Measurements from ENCODE around the gene CORO2B. TPM values are rescaled to one million over a fixed set of nuclear protein-coding genes. Genes with fewer than 3 reads are reported as not detected.

Gene CORO2B
- total RNA-seq, 2 donors from 2014 or later = 4.3 to 8.5 TPM

DNA sequence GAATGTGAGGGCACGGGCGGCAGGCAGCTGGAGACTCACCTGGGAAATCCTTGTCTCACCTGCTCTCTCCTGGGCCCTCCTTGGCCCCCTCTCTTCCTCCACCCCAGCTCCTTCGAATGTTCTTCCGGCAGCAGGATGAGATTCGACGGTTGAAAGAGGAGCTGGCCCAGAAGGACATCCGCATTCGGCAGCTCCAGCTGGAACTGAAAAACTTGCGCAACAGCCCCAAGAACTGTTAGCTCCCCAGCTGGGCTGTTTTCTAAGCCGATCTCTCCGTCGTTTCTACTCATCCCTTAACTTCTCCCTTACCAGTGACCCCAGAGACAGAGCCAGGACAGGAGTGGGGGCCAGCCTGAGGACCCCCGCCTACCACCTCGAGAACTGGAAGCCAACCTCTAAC is 146.9 kb downstream of the CORO2B start:
- Histone ChIP-seq H3K4me3 (no peak overlapping the region), H3K36me3 (no peaks in the 10 kb centered on the region), H3K27ac (no peak overlapping the region), H3K4me1 (ENCODE audit: control insufficient read depth in 1 of 2, low read depth in 2 of 2) (peaks cover 4 to 6% of the 10 kb centered on the region in 2 donors), H3K27me3 (replicated peaks; ENCODE audit: insufficient read depth) (no peaks in the 10 kb centered on the region), H3K9me3 (no peaks in the 10 kb centered on the region)
- DNase-seq (ENCODE audit: low spot score) = no peak
- TF ChIP-seq, protein P1, sequence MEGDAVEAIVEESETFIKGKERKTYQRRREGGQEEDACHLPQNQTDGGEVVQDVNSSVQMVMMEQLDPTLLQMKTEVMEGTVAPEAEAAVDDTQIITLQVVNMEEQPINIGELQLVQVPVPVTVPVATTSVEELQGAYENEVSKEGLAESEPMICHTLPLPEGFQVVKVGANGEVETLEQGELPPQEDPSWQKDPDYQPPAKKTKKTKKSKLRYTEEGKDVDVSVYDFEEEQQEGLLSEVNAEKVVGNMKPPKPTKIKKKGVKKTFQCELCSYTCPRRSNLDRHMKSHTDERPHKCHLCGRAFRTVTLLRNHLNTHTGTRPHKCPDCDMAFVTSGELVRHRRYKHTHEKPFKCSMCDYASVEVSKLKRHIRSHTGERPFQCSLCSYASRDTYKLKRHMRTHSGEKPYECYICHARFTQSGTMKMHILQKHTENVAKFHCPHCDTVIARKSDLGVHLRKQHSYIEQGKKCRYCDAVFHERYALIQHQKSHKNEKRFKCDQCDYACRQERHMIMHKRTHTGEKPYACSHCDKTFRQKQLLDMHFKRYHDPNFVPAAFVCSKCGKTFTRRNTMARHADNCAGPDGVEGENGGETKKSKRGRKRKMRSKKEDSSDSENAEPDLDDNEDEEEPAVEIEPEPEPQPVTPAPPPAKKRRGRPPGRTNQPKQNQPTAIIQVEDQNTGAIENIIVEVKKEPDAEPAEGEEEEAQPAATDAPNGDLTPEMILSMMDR (IDR thresholded peaks at IDR 0.05) = no peak
- no peak for ATAC-seq (ENCODE audit: insufficient number of reproducible peaks, low FRiP score, low read depth)

- H3K9me3 ChIP-seq = no peaks in the 10 kb centered on the region
- H3K27me3 ChIP-seq (replicated peaks; ENCODE audit: insufficient read depth) = no peaks in the 10 kb centered on the region
- ATAC-seq (ENCODE audit: insufficient number of reproducible peaks, low FRiP score, low read depth) = no peak
- no peak overlapping the region for H3K27ac ChIP-seq
- TF ChIP-seq, protein P1 (IDR thresholded peaks at IDR 0.05) = no peak
- H3K4me1 ChIP-seq (ENCODE audit: control insufficient read depth in 1 of 2, low read depth in 2 of 2) = peaks cover 4 to 6% of the 10 kb centered on the region in 2 donors
- DNase-seq (ENCODE audit: low spot score) = no peak
- H3K36me3 ChIP-seq = no peaks in the 10 kb centered on the region
- H3K4me3 ChIP-seq = no peak overlapping the region
These were observed 147.5 kb downstream of the CORO2B start for GRCh38 chr15:68726246-68726645.

GRCh38 chr15:68729789-68730411 is 151.1 kb downstream of the CORO2B start:
- no peak overlapping the region for H3K27ac ChIP-seq
- DNase-seq (ENCODE audit: low spot score) = no peak
- TF ChIP-seq, protein P1 (IDR thresholded peaks at IDR 0.05) = no peak

GRCh38 chr15:68730471-68730919 is 151.7 kb downstream of the CORO2B start:
- Histone ChIP-seq H3K4me1 (ENCODE audit: control insufficient read depth in 1 of 2, low read depth in 2 of 2) (peaks cover 4 to 6% of the 10 kb centered on the region in 2 donors), H3K9me3 (no peaks in the 10 kb centered on the region), H3K27ac (no peak overlapping the region), H3K36me3 (no peaks in the 10 kb centered on the region), H3K27me3 (replicated peaks; ENCODE audit: insufficient read depth) (no peaks in the 10 kb centered on the region), H3K4me3 (no peak overlapping the region)
- DNase-seq (ENCODE audit: low spot score) (no peak), ATAC-seq (ENCODE audit: insufficient number of reproducible peaks, low FRiP score, low read depth) (no peak)
- TF ChIP-seq, protein P1 (IDR thresholded peaks at IDR 0.05) = peak; percentile 64

More at GRCh38 chr15:68729789-68730411, 151.1 kb downstream of the CORO2B start:
- no peaks in the 10 kb centered on the region for H3K36me3 ChIP-seq
- no peak for ATAC-seq (ENCODE audit: insufficient number of reproducible peaks, low FRiP score, low read depth)
- no peaks in the 10 kb centered on the region for H3K27me3 ChIP-seq (replicated peaks; ENCODE audit: insufficient read depth)
- H3K9me3 ChIP-seq = no peaks in the 10 kb centered on the region
- H3K4me3 ChIP-seq = no peak overlapping the region
- H3K4me1 ChIP-seq (ENCODE audit: control insufficient read depth in 1 of 2, low read depth in 2 of 2) = peaks cover 4 to 6% of the 10 kb centered on the region in 2 donors

- no peak overlapping the region for H3K4me3 ChIP-seq
- TF ChIP-seq, protein P1 (IDR thresholded peaks at IDR 0.05) = no peak
- H3K4me1 ChIP-seq (ENCODE audit: control insufficient read depth in 1 of 2, low read depth in 2 of 2) = peaks cover 4 to 6% of the 10 kb centered on the region in 2 donors
- no peaks in the 10 kb centered on the region for H3K27me3 ChIP-seq (replicated peaks; ENCODE audit: insufficient read depth)
- H3K9me3 ChIP-seq = no peaks in the 10 kb centered on the region
- H3K27ac ChIP-seq = no peak overlapping the region
- DNase-seq (ENCODE audit: low spot score) (no peak), ATAC-seq (ENCODE audit: insufficient number of reproducible peaks, low FRiP score, low read depth) (no peak)
- H3K36me3 ChIP-seq = no peaks in the 10 kb centered on the region
These were observed 152.4 kb downstream of the CORO2B start for GRCh38 chr15:68730976-68731897.
